ENCODE results near the gene OR9G1.
A peak's percentile ranks its signal among the peaks of the same experiment; 100 is the strongest.
"Not testable (repeated sequence)": the region's sequence is repeated elsewhere in the genome, so short reads cannot be mapped to it uniquely, and the experiment has no call there.

Gene OR9G1, protein sequence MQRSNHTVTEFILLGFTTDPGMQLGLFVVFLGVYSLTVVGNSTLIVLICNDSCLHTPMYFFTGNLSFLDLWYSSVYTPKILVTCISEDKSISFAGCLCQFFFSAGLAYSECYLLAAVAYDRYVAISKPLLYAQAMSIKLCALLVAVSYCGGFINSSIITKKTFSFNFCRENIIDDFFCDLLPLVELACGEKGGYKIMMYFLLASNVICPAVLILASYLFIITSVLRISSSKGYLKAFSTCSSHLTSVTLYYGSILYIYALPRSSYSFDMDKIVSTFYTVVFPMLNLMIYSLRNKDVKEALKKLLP

GRCh38 chr11:56698795-56699194 is at the start of gene OR9G1:
Gene OR9G1, plus strand, starts transcription at chr11:56699095. Its CDS starts 1,293 bp downstream, at chr11:56700388.
- no peak for DNase-seq

DNA sequence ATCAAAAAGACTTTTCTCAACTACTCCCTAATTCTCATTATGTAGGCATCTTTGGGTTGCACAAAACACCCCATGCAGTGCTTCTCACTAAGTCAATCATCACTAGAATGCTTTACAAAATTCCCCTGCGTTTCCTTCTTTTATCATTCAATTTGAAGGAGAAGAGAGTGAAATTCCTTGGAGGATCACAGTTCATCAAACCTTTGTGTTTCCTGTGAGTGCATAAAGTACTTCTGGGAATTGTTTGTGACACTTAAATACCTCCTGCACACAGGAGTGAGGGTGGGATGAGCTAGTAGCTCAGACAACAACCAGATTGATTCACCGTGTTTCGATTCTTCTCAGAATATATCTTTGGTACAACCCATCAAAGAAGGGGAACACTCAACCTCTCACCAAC is 39.1 kb upstream of the OR9G1 start:
- no peak for DNase-seq

- DNase-seq: no peak
Measured at GRCh38 chr11:56663386-56663785, 35.5 kb upstream of the OR9G1 start, which contains the start of gene OR5AR1. Gene OR5AR1, plus strand, starts transcription at chr11:56663686. Its CDS starts 0 bp downstream, at chr11:56663686.

- DNase-seq: no peak
Measured at GRCh38 chr11:56670984-56671383, 27.9 kb upstream of the OR9G1 start.

- DNase-seq: no peak
Measured at GRCh38 chr11:56688554-56689100, 10.3 kb upstream of the OR9G1 start.

DNA sequence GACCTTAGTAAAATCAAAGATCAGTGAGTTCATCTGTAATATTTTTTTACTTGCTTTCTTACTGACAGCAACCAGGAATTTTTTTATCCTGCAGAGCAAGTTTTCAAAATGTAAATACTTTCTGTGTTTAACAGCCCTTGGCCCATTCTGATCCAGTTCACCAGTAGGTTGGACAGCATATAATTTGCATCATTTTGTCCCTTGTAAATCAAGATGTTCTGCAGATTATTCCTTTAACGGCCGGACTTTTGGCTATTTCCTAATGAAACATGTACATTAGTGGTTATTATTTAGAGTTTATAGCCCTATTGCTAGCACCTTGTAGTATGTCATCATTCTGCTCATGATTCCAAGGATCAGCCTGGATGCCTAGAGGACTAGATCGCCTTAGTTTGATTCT is 7.7 kb upstream of the OR9G1 start:
- DNase-seq: not testable (repeated sequence)

DNA sequence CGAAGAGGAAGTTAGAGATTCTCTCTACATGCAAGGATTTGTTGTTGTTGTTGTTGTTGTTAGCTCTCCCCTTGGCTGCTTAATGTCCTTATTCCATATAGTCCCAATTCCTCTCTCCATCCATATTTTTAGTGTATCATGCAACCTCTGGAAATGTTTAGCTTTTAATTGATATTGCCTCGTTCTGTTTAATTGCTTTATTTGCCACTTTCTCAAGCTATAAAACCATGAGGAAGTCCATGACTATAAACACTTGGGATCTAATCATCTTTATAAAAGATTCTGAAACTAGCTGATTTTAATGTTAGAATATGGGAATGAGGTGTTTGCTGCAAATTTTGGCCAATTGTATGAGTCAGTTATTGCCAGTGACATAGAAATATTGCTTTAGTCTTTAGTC is 5.5 kb upstream of the OR9G1 start:
- DNase-seq: no peak

GRCh38 chr11:56700242-56700913 is 1.5 kb downstream of the OR9G1 start:
- no peak for DNase-seq

DNA sequence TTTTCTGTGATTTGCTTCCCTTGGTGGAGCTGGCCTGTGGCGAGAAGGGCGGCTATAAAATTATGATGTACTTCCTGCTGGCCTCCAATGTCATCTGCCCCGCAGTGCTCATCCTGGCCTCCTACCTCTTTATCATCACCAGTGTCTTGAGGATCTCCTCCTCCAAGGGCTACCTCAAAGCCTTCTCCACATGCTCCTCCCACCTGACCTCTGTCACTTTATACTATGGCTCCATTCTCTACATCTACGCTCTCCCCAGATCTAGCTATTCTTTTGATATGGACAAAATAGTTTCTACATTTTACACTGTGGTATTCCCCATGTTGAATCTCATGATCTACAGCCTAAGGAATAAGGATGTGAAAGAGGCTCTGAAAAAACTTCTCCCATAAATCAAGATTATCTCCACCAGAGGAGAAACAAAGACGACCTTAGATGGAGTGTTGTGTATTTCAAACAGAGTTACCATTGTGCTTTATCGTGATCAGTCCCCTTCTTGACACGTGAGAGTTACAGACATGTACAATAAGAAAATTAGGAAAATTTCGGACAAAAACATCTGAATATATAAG is 2.1 kb downstream of the OR9G1 start:
- no peak for DNase-seq

- DNase-seq: no peak
Measured at GRCh38 chr11:56705784-56706396, 7.0 kb downstream of the OR9G1 start.

- no peak for DNase-seq
Measured at GRCh38 chr11:56706486-56706885, 7.6 kb downstream of the OR9G1 start.

- no peak for DNase-seq
Measured at GRCh38 chr11:56714206-56714605, 15.3 kb downstream of the OR9G1 start.

DNA sequence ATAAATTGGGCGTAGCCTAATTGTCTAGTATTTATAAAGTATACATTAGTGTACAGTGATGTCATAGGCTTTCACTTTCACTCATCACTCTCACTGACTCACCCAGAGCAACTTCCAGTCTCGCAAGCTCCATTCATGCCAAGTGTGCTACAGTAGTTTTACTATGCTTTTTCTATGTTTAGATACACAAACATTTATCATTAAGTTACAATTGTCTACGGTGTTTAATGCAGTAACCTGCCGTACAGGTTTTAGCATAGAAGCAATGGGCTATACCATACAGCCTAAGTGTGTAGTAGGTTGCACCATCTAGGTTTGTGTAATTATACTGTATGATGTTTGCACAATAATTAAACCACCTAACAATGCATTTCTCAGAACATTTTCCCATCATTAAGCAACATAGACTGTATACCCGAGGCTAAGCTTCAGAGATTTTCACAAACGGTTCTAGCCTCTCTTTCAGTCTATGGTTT is 17.5 kb downstream of the OR9G1 start:
- DNase-seq: peak; percentile 55

- no peak for DNase-seq
Measured at GRCh38 chr11:56720513-56720912, 21.6 kb downstream of the OR9G1 start.

DNA sequence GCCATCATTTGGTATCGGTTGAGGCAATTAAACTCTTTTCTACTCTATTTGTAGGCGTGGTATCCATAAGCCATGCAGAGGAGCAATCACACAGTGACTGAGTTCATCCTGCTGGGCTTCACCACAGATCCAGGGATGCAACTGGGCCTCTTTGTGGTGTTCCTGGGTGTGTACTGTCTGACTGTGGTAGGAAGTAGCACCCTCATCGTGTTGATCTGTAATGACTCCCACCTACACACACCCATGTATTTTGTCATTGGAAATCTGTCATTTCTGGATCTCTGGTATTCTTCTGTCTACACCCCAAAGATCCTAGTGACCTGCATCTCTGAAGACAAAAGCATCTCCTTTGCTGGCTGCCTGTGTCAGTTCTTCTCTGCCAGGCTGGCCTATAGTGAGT is 41.2 kb downstream of the OR9G1 start:
- no peak for DNase-seq

- DNase-seq: no peak
Measured at GRCh38 chr11:56740886-56741285, 42.0 kb downstream of the OR9G1 start.

GRCh38 chr11:56748597-56748996 is 49.7 kb downstream of the OR9G1 start, which contains the start of gene OR9G4:
Gene OR9G4, minus strand, starts transcription at chr11:56748697. Its CDS starts 4,931 bp downstream, at chr11:56743766.
- DNase-seq: no peak

GRCh38 chr11:56750190-56750589 is 51.3 kb downstream of the OR9G1 start:
- no peak for DNase-seq

DNA sequence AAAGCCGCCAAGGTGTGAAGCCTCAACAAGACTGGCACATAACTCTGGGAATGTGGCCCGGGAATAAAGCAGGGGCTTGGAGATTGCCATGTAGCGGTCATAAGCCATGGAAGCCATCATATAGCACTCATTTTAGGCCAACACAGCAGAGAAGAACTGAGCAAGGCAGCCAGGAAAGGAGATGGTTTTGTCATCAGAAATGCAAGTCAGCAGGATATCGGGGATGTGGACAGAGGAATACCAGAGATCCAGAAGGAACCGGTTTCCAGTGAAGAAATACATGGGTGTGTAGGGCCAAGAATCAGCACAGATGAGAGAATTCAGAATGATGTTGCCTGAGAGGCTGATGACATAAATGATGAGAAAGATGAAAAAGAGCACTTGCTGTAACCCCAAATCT is 52.6 kb downstream of the OR9G1 start:
- DNase-seq: no peak
